Stimulated activated CD8-positive, alpha-beta memory T cell treated with anti-CD3 and anti-CD28 coated beads, Interleukin-15, amount 100 ng/mL, for 48 hours (primary cell): Measurements from ENCODE around the gene RARB.

Experiments used
- DNase-seq, 2 donors: peaks; one replicate each; pipeline ENCODE4 v3.0.0-alpha.2; 2020; ENCODE audit warnings: low read depth in 2 of 2

Gene RARB

DNA sequence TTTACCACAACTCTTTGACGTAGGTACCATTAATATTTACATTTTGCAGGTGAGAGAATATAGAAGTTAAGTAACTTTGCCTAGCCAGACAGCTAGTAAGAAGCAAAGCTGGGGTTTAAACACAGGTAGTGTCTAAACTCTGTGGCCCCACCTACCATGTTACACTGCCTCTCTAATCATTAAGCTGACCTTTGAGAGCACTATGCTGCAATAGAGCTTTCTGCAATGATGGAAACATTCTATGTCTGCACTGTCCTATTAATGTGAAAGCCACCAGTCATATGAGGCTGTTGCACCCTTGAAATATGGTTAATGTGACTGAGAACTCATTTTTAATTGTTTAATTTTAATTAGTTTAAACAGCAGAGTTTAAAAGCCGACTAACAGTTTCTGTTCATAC lies 6.3 kb upstream of the RARB start:
- no peak for DNase-seq

DNA sequence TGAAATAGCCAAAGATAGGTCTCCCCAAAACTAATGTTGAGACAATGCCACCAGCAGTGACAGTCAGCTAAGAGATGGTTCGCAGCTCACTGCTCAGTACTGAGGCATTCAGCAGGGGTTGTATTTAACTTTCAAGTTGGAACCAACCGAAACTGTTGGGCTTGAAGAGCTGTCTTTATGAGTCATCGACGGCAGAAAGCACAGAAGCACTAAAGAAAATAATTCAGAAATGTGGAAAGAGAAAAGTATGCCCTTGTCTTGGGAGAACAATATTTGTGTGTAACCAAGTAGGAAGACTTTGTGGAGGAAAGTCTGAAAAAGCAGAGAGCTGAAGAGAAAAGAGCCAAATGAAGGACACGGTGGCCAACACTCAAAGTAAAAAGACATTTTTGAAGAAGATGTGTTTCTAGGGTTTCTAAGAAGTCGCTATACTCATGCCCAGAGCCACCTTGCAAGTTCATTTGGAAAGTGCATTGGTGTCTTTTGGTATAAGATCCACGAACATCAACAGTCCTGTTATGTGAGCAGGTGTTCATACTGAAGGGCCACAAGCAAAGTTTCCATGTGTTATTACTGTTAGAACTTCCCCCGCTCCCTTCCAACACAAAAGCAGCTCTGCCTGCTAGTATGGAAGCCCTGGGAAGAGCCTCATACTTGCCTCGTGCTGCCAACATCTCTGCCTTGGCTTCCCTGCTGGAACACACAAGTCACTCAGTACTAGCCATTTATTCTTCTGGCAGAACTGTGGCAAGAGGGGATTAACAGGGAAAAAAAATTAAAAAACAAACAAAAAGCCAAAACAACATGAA lies 4.1 kb upstream of the RARB start:
- DNase-seq = no peak

DNA sequence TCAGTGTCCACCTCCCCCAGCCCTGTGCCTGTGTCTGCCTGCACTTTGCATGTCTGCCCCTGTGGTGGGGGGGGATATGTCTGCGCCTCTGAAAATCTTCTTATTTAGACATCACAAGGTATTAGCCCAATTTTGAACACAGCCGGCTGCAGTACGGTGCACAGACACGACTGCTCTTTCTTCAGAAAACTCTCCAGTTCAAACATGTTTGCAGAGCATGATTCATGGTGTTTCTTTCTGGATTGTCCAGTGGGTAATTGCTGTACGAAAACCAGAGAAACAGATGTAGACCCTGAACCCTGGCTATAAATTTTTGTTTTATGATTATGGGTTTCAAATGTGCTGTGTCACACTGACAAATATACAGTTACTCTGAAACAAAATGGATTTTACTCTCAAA lies 3.4 kb upstream of the RARB start:
- DNase-seq = no peak

DNA sequence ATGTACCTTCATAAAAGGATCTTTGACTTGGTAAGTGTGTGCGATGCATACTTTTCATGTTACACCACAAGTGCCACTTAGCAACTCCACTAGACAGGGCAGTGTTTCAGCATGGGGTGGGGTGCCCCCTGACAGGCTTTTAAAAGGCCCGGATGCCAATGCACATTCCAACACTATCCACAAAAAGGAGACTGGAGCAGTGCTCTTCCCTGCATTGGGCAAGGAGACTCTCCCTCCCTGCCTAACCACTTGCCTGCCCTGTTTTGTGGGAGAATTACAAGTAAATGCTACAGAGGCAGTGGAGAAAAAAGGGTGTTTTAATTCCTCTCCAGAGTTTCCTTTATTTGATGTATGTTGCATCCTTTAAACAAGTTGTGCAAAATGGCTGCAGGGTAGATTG lies 1.7 kb upstream of the RARB start:
- no peak for DNase-seq

DNA sequence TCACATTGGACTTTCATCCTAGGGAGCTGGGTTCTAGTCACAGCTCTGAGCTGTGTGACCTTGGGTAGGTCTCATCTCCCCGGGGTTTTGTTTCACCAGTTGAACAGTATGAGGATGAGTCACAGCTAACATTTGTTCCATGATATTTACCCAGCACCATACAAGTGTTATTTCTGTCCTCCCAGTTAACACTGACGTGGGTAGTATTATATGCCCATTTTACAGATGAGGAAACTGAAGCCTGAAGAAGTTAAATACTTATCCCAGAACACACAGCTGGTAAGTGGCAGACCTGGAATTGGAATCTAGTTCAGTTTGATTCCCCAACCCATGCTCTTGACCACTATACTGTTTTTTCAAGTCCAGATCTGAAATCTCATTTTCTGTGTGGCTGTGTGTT lies 908 bp upstream of the RARB start:
- no peak for DNase-seq

DNA sequence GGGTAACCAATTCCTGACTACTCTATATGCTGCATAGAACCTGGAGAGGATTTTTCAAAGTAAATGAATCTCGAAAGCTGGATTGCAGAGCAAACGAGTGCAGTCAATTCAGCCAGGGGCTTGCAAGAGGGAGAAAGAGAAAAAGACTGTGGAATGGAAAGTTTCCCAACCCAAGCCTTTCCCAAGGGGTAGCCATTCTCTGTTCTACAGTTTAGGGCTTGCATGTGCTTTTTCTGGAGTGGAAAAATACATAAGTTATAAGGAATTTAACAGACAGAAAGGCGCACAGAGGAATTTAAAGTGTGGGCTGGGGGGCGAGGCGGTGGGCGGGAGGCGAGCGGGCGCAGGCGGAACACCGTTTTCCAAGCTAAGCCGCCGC lies 511 bp upstream of the RARB start:
- DNase-seq = no peak

DNA sequence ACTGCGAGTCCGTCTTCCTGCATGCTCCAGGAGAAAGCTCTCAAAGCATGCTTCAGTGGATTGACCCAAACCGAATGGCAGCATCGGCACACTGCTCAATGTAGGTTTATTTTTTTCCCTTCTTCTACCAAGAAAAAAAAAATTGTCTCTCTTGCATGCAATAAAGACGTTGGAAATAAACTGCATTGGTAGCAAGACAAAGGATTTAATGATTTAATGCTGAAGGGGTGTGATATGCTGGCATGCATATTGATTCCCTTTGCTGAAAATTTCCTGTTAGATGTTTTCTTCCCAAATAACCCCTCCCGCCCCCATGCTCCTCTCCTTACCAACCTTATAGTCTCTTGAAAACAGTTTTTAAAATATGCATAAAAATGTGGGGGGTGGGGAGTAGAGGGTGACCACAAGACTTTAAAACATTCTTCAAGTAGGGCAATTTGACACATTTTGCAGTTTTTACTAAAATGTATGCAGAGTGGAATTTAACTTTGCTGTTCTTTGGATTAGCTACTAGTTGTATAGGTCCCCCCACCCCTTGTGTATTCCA lies 799 bp downstream of the RARB start:
- DNase-seq = no peak

DNA sequence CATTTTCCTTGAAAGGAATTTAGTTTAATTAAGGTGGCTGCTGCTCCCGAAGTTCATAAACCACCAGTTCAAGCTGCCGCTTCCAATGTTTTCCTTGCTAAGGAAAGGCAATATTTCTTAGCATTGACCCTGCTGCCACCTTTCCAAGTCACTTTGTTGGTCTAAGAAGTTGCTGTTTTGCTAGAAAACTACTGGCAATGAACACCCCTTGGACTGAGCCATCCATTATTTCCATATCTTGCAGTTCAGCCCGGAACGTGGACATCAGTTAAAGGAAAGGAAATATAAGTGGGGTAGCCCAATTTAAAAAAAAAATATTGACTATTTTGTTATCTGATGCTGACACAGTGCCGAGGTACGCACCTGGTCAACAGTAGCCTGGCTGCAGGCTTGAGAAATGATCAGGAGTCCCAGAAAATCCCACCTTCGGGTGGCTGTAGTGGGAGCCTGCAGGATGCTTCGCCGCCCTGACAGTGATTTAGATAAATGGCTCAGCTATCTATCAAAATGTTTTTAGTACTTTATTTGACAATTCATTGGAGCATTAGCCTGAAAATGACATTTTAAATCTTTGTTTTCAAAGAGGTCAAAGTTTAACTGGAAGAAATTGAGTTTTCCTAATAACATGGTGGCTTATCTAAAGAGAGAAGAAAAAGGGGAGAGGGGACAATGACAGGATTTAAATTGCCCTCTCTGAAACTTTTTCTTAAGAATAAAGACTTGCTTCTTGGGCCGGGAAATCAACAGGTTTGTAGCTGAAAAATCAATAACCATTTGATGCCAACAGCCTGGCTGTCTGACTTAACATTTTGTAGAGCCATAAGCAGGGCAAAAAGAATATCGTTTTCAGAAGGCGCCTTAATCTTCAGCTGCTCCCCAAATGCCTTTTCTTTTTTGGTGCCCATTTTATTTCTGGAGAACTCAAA lies 1.6 kb downstream of the RARB start:
- DNase-seq = no peak

DNA sequence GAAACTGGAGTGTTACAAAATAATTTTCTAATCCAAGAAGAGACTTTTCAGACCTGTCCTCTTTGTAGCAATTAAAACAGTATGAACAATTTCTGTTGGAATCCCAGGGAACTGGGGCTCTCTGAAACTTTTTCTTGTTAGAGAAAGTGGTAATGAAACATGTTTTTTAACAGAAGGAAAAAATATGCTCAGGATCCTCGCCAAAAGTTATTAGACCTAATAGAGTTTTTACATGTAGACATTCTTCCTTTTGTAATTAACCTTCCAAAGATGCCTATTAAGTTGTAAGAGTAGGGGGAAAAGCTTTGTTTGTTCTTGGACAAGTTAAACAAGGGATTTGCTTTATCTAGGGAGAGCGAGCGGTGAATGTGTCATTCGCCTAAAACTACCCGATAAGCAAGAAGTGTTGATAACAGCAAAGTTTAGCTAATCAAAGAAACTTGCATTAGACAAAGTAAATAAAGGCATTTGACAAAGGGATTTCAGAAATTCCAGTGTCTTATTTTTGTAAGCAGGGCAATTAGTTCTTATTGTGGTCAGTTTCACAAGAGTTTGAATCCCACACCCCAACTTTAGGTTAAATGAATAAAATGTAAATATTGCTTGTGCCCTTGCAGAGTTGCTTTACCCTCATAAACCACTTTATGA lies 2.3 kb downstream of the RARB start:
- no peak for DNase-seq

DNA sequence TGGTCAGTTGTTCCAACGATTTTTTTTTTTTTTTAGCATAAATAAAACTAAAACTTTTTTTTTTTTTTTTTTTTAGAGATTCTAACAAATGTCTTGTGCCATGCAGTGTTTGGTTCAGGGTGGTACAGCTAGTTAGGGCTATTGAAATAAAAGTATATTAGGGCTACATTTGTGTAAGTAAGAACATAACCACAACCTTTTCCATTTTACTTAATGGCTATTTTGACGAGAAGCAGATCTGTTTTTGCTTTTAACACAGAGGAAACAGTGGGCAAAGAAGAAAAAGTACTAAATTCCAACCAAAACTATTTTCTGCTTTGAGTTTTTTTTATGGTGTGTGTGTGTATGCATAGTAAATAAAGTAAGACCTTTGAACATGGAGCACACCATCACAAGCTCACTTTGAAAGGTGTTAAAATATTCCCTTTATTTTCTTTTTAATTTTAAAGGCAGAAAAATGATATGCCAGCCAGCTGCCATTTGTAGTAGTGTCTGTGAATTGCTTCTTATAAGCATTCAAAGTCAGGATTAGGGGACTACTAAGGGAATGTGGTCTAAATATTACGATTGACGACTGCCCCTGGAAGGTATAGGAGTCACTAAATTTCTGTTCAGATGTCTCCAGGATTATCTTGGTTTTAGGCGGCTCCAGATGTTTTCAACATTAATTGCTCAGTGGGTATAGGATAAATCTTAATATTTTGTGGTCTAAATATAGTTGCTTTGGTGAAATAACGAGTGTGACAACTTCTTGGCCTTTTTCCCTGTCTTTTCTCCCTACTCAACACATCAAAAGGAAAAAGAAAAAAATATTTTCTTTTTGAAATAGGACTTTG lies 3.1 kb downstream of the RARB start:
- DNase-seq = no peak

DNA sequence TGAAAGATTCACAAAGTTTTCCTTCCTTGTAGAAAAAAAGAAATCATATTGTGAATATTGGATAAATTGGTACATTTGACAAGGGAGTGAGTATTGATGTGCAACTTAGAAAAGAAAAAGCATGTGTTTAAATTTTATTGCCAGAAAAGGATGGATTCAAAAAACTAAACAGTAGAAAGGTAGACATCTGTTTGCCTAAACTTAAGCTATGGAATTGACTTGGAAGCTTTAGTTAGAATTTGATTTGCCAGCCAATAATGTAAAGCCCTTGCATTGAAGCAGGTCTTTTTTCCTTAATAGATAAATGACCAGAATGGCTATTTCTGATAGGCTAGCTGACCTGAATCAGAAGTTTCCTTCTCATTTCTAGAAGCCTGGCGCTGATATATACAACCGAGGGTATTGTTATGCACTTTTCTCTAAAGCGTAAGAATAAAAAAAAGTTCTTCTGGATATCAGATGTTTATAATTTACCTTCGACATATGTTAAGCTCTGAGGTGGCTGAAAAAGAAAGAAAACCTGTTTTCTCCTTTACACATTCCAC lies 4.2 kb downstream of the RARB start:
- DNase-seq = no peak

DNA sequence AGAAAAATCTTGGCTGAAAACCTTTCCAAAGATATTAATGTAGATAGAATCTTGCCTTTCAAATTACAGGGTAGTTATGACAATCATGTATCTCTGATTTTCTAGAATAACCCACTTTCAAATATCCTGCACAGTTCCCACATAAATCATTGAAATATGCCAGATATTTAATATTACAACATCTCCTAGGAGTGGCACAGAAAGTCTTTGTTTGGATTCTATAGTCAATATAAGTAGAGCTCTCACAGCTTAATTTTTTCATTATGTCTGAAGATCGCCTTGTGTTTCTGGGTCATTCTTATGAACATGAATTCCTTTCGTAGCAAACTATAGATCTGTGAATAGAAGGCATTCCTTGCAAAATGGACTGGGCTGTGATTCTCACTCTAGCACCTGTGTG lies 5.0 kb downstream of the RARB start:
- no peak for DNase-seq

DNA sequence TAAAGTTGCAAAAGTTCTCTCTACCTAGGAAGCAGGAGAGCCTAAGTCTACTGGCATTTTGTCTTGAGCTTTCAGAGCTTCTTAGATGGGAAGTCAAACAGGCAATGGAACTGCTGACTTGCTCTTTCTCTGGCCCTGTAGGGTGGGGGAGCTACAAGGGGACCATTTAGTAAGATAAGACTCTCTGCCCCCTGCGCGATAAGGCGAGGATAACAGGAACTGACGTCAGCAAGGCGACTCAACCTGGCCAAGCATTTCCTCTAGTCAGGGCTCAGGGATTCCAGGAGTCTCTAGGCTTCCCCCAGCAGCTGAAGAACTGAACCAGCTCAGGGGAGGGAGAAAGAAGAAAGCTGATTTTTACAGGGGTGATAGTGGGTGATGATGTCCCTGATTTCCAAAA lies 5.8 kb downstream of the RARB start:
- no peak for DNase-seq

DNA sequence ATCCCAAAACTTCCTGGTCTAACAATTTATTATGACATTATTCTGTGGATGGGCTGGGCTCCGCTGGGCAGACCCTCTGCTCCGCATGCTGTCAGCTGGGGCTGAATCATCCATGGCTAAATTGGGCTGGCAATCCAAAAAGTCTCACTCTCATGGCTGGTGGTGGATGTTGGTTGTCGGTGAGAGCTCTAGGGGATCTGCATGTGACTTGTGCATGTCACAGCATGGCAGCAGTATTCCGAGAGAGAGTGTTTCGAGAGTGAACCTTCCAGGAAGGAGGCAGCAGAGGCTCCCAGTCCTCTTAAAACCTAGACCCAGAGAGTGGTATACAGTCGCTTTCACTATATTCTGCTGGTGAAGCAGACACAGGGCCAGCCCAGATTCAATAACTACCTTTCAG lies 9.9 kb downstream of the RARB start:
- no peak for DNase-seq

DNA sequence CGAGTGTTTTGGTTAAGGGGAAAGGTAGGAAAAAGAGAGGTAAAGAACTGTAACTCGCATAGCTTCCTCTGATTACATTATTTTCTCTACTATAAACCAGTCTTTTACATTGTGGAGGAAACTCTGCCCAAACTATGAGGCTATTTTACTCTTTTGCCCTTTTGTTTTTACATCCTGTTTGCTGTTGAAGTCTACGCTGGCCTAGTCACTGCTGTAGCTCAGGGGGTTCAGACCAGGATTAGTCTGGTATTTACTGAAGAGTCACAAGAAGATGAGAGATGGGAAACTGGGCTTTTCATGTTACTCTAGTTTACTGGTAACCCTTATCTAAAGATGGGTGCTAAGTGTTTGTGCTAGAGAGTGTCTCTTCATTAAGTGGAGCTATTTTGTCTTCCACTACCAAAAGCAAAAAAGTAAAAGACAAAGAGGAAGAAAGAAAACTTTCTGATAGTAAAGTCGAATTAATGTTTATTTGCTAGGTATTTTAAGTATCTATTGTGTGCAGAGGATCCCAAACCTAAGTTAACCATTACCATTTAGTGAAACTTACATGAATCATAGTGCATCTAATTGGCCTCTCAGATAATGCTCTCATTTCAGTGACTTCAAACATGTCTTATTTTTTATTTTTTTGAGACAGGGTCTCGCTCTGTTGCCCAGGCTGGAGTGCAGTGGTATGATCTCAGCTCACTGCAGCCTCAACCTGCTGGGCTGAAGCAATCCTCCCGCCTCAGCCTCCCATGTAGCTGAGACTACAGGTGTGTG lies 10.9 kb downstream of the RARB start:
- DNase-seq = no peak

DNA sequence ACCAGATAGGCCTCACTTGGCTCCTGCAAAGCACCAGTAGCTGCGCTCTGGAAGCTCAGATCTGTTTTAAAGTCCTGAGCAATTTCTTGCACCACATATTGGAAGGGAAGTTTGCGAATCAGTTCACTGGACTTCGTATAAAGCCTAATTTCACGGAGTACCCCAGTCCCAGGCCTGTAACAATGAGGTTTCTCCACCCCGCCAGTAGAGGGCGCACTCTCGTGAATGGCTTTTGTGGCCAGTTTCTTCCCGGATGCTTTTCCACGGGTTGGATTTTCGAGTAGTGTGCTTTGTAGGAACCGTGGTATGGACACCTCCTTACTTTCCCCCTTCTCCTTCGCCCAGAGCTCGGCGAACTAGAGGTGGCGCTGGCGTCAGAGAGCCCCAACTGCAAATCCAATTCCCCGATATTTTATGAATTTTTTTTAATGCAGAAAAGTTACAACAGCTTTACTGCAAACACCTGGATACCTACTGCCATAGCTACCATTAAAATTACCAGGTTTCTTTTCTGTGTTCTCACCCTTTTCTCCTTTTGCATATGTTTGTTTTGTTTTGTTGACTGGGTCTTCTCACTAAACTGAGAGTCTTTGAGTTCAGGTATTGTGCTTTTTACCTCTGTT lies 13.3 kb downstream of the RARB start:
- no peak for DNase-seq

DNA sequence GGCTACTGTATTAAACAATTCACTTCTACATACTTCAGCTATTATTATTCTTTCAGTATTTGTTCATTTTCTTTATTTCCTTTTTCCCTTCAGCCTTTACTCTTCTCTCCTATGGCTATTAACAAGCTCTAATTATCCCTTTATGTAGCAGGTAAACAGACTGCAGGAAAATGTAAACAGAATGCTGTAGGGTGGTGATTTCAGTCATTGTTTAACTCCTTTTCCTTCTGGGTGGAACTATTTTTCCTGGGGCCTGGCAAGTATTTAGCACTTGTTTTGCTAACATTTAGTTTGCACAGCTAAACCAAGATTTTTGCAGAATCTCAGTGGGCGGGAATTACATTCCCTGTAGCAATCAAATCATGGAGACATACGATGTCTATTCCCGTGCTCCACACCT lies 14.4 kb downstream of the RARB start:
- DNase-seq = no peak

DNA sequence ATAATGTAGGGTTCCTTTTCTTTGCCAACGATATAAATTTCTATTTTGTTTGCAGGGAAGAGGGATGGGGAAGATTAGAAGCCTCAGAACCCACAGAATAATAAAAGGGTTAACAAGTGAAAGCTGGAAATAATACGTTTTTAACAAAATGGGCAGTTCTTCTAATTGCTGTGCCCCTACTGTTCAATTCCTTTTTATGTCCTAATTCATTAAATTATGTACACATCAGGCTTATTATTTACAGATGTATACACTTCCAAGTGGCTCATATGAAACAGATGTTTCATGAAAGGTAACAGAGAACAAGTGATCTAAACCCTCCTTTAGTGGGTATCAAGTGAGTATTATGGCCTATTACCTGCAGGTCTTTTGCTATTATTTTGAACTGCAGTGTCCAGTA lies 16.2 kb downstream of the RARB start:
- no peak for DNase-seq

DNA sequence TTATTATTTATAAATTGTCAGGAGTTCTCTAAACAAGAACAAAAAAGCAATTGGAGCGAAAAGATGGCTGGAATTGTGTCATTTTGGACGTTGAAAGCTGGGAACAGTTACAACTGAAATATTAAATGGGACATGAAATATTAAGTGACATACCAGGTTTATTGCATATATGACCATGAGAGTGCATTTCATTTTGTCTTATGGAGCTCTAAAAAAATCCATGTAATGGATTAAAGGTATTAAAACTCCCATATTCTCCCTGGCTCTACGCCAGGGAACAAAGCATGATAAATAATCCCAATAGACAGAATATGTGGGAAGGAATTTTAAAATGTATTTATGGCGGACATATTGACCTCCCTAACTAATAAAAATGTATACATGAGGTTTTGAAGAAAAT lies 17.7 kb downstream of the RARB start:
- no peak for DNase-seq

DNA sequence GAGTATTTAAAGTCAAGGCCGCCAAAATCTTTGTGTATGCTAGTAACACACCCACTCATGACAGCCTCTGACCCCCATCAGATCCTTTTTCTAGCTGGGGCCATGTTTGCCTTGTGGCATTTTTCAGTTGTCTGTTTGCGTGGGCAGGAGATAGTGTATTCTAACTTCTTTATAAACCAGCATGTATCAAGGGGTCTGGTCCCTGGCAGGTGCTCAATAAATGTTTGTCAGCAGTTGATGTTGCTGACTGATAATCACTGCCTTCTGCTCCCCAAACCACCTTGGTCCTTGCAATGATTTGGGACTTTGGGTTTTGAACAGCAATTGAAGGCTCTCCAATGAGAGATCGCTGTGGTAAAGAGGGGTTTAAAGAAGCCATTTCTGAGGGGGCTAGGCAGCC lies 19.2 kb downstream of the RARB start:
- no peak for DNase-seq
